Right ventricle myocardium inferior (tissue), 1 donor: ENCODE results near the gene LGR4. TPM values are rescaled to one million over a fixed set of nuclear protein-coding genes. Genes with fewer than 3 reads are reported as not detected.

Experiments used
- ATAC-seq: fragments of 200-7000 bp; cut with Tn5 transposase; one replicate; pipeline ENCODE4 v1.9.1; 2020; ENCODE audit warnings: mild to moderate bottlenecking, moderate library complexity
- DNase-seq: peaks from one replicate; pipeline ENCODE4 v3.0.0; 2021; ENCODE audit errors: missing footprints
- intact Hi-C: fragments of 100-400 bp; cut with DNase I; formaldehyde crosslinking; loops from one replicate; pipeline ENCODE4 v1.11.0; 2022
- total RNA-seq: library from RNA; stranded (reverse); fragmentation: NEBNext Ultra II Directional; extraction: Animal tissue kit (Norgen Biotek cat#: 25700); gene quantifications from one replicate; pipeline ENCODE4 v1.2.1, GENCODE V29; 2021
- donor health status: DM: no; HTN: yes; CAD: no; lungs with severe emphysema.

Gene LGR4
- total RNA-seq, 1 donor from 2014 or later, result 32.7 TPM

GRCh38 chr11:27496461-27496860 is 23.9 kb upstream of the LGR4 start:
- peak; percentile 37 for ATAC-seq
- no peak for DNase-seq
- intact Hi-C loops, result no loop called here

GRCh38 chr11:27495710-27496300 is 23.2 kb upstream of the LGR4 start:
- ATAC-seq (no peak), DNase-seq (peak; percentile 4)

GRCh38 chr11:27489092-27489491 is 16.5 kb upstream of the LGR4 start:
- no peak for ATAC-seq
- DNase-seq, result no peak
- intact Hi-C loops, result loop anchor here (5.0 kb wide), 2 partner anchors 197 to 287 kb away; no protein-coding TSS in a partner anchor

More at GRCh38 chr11:27495710-27496300, 23.2 kb upstream of the LGR4 start:
- intact Hi-C loops, result no loop called here

- ATAC-seq (no peak), DNase-seq (no peak)
- intact Hi-C loops, result loop anchor here (5.0 kb wide), 2 partner anchors 195 to 285 kb away; no protein-coding TSS in a partner anchor
Measured at GRCh38 chr11:27487706-27488105, 15.1 kb upstream of the LGR4 start.

GRCh38 chr11:27485930-27486773 is 13.6 kb upstream of the LGR4 start:
- DNase-seq (no peak), ATAC-seq (peak; percentile 25)
- intact Hi-C loops, result loop anchor here (1.0 to 5.0 kb wide), 3 partner anchors 194 to 302 kb away; no protein-coding TSS in a partner anchor

- intact Hi-C loops, result no loop called here
- ATAC-seq, result no peak
Measured at GRCh38 chr11:27482793-27483192, 10.2 kb upstream of the LGR4 start.

GRCh38 chr11:27481992-27482391 is 9.4 kb upstream of the LGR4 start:
- intact Hi-C loops, result no loop called here

More at GRCh38 chr11:27482793-27483192, 10.2 kb upstream of the LGR4 start:
- no peak for DNase-seq

GRCh38 chr11:27477831-27478230 is 5.2 kb upstream of the LGR4 start:
- ATAC-seq (no peak), DNase-seq (no peak)
- intact Hi-C loops, result no loop called here

More at GRCh38 chr11:27481992-27482391, 9.4 kb upstream of the LGR4 start:
- ATAC-seq (no peak), DNase-seq (no peak)

- intact Hi-C loops, result no loop called here
- DNase-seq (no peak), ATAC-seq (no peak)
Measured at GRCh38 chr11:27477243-27477642, 4.7 kb upstream of the LGR4 start.

- intact Hi-C loops, result no loop called here
- no peak for ATAC-seq
- no peak for DNase-seq
Measured at GRCh38 chr11:27475622-27476021, 3.0 kb upstream of the LGR4 start.

- intact Hi-C loops, result loop anchor here (5.0 kb wide), 2 partner anchors 81 to 111 kb away; partner anchors contain the start of gene CCDC34
- DNase-seq (no peak), ATAC-seq (peak; percentile 17)
Measured at GRCh38 chr11:27473017-27473406, 422 bp upstream of the LGR4 start.

- DNase-seq (peak; percentile 74), ATAC-seq (peak; percentile 18)
- intact Hi-C loops, result loop anchor here (5.0 kb wide), 2 partner anchors 79 to 109 kb away; partner anchors contain the start of gene CCDC34
Measured at GRCh38 chr11:27471589-27472397, 797 bp downstream of the LGR4 start.

- no peak for ATAC-seq
- intact Hi-C loops, result loop anchor here (5.0 kb wide), 2 partner anchors 79 to 109 kb away; partner anchors contain the start of gene CCDC34
Measured at GRCh38 chr11:27470826-27471588, 1.6 kb downstream of the LGR4 start.

GRCh38 chr11:27470166-27470565 is 2.4 kb downstream of the LGR4 start:
- intact Hi-C loops, result loop anchor here (5.0 kb wide), 2 partner anchors 78 to 108 kb away; partner anchors contain the start of gene CCDC34
- no peak for DNase-seq
- no peak for ATAC-seq

More at GRCh38 chr11:27470826-27471588, 1.6 kb downstream of the LGR4 start:
- DNase-seq, result no peak

- intact Hi-C loops, result loop anchor here (5.0 to 10.0 kb wide), 2 partner anchors 47 to 56 kb away; no protein-coding TSS in a partner anchor
- ATAC-seq (no peak), DNase-seq (no peak)
Measured at GRCh38 chr11:27468995-27469695, 3.4 kb downstream of the LGR4 start.

- ATAC-seq (peak; percentile 23), DNase-seq (no peak)
- intact Hi-C loops, result loop anchor here (5.0 to 10.0 kb wide), 2 partner anchors 46 to 56 kb away; no protein-coding TSS in a partner anchor
Measured at GRCh38 chr11:27468209-27468994, 4.2 kb downstream of the LGR4 start.
